Common myeloid progenitor, CD34-positive (primary cell): ENCODE results near the gene EMID1.

Experiments used
- CTCF ChIA-PET: fragments of 350-600 bp; sonication (Branson Sonifier 250); formaldehyde crosslinking; loops from one replicate; lab custom pipeline; 2021; ENCODE audit warnings: antibody characterized with exemption; lab: Charles Lee
- POLR2A ChIA-PET: fragments of 350-600 bp; sonication (Branson Sonifier 250); formaldehyde crosslinking; loops from one replicate; lab custom pipeline; 2021; ENCODE audit warnings: antibody characterized with exemption; lab: Charles Lee
- DNase-seq, 3 donors: peaks; one replicate each; pipeline versions ENCODE4 v3.0.0 to v3.0.0-alpha.2; 2013
- H3K27ac ChIP-seq, 2 experiments: 1 replicate in 1 of 2; 2 replicates in 1 of 2; pipeline ENCODE4 v1.7.0; 2013; ENCODE audit warnings: inconsistent platforms in 2 of 2, low read length in 2 of 2, mild to moderate bottlenecking in 2 of 2, low read depth in 1 of 2, moderate library complexity in 1 of 2; ENCODE audit not compliant: severe bottlenecking in 2 of 2, insufficient read depth in 1 of 2, poor library complexity in 1 of 2
- H3K27me3 ChIP-seq, 5 experiments: replicated peaks in 2 of 5; 1 replicate in 3 of 5; 2 replicates in 2 of 5; pipeline versions ENCODE4 v1.6.1 to v1.7.0; 2013; ENCODE audit warnings: low read length in 4 of 5, mild to moderate bottlenecking in 2 of 5, moderate library complexity in 2 of 5, inconsistent platforms in 1 of 5; ENCODE audit not compliant: insufficient read depth in 5 of 5, control insufficient read depth in 4 of 5
- H3K36me3 ChIP-seq, 4 experiments: 1 replicate in 2 of 4; 2 replicates in 2 of 4; pipeline versions ENCODE4 v1.6.1 to v1.7.0; 2013; ENCODE audit warnings: low read length in 3 of 4, control low read depth in 1 of 4, mild to moderate bottlenecking in 1 of 4; ENCODE audit not compliant: control insufficient read depth in 4 of 4, insufficient read depth in 4 of 4
- H3K4me1 ChIP-seq, 4 experiments: 1 replicate in 3 of 4; 2 replicates in 1 of 4; pipeline versions ENCODE4 v1.6.1 to v1.7.1; 2013; ENCODE audit warnings: low read length in 3 of 4, mild to moderate bottlenecking in 3 of 4, control low read depth in 1 of 4, inconsistent platforms in 1 of 4, moderate library complexity in 1 of 4; ENCODE audit not compliant: control insufficient read depth in 4 of 4, insufficient read depth in 4 of 4; ENCODE audit errors: control extremely low read depth in 1 of 4
- H3K4me3 ChIP-seq, 7 experiments: 1 replicate in 4 of 7; 2 replicates in 3 of 7; pipeline versions ENCODE4 v1.5.1 to v1.7.0; 2013; ENCODE audit warnings: mild to moderate bottlenecking in 7 of 7, low read length in 6 of 7, moderate library complexity in 6 of 7, inconsistent platforms in 2 of 7, low read depth in 2 of 7, control low read depth in 1 of 7; ENCODE audit not compliant: insufficient read depth in 4 of 7, control insufficient read depth in 1 of 7; ENCODE audit errors: extremely low read depth in 1 of 7
- H3K9me3 ChIP-seq, 5 experiments: 1 replicate in 4 of 5; 2 replicates in 1 of 5; pipeline versions ENCODE4 v1.6.1 to v1.7.1; 2013; ENCODE audit warnings: low read length in 4 of 5, mild to moderate bottlenecking in 2 of 5, inconsistent platforms in 1 of 5, low read depth in 1 of 5, moderate library complexity in 1 of 5; ENCODE audit not compliant: control insufficient read depth in 4 of 5, insufficient read depth in 2 of 5; ENCODE audit errors: control extremely low read depth in 1 of 5
- WGBS: methylation state at CpG from one replicate; pipeline ENCODE4 v1.1.5; 2013; ENCODE audit not compliant: insufficient coverage; 5-methylcytosine and 5-hydroxymethylcytosine counted together

EMID1 gene

GRCh38 chr22:29183971-29184848 is 21.5 kb upstream of the EMID1 start:
- no peak overlapping the region for H3K4me3 ChIP-seq
- ChIA-PET POLR2A (no interaction called here), CTCF (interaction anchor here (1.3 to 2.2 kb wide), 5 partner anchors 17 to 61 kb away, joined by 3 to 7 read pairs (median 5); no protein-coding TSS in a partner anchor)
- WGBS = 97% methylated on average over 16 of the region's 19 CpGs
- DNase-seq = no peak
- H3K9me3 ChIP-seq = peaks cover 0 to 3% (median 0%) of the 10 kb centered on the region in 5 experiments
- H3K27ac ChIP-seq = no peak overlapping the region
- no peaks in the 10 kb centered on the region for H3K27me3 ChIP-seq
- peaks cover 0 to 15% (median 7%) of the 10 kb centered on the region in 4 experiments for H3K36me3 ChIP-seq
- H3K4me1 ChIP-seq = no peaks in the 10 kb centered on the region

- Histone ChIP-seq H3K4me3 (no peak overlapping the region), H3K27ac (no peak overlapping the region), H3K4me1 (no peaks in the 10 kb centered on the region), H3K36me3 (peaks cover 0 to 13% (median 6%) of the 10 kb centered on the region in 4 experiments), H3K9me3 (peaks cover 0 to 3% (median 0%) of the 10 kb centered on the region in 5 experiments), H3K27me3 (no peaks in the 10 kb centered on the region)
- no peak for DNase-seq
- ChIA-PET POLR2A (no interaction called here), CTCF (interaction anchor here (1.3 to 2.2 kb wide), 4 partner anchors 17 to 60 kb away, joined by 3 to 7 read pairs (median 6); no protein-coding TSS in a partner anchor)
- WGBS = 92% methylated on average over 11 of the region's 12 CpGs
Measured at GRCh38 chr22:29184849-29185490, 20.7 kb upstream of the EMID1 start.

GRCh38 chr22:29186302-29186701 is 19.4 kb upstream of the EMID1 start:
- Histone ChIP-seq H3K4me3 (no peak overlapping the region), H3K27me3 (no peaks in the 10 kb centered on the region), H3K4me1 (no peaks in the 10 kb centered on the region), H3K27ac (no peak overlapping the region), H3K36me3 (peaks cover 0 to 7% (median 3%) of the 10 kb centered on the region in 4 experiments), H3K9me3 (no peaks in the 10 kb centered on the region)
- no CpG with 5 or more reads among the region's 1 CpG for WGBS
- CTCF ChIA-PET = interaction anchor here (1.3 to 2.2 kb wide), 5 partner anchors 15 to 59 kb away, joined by 3 to 7 read pairs (median 5); no protein-coding TSS in a partner anchor
- POLR2A ChIA-PET = no interaction called here
- no peak for DNase-seq

GRCh38 chr22:29187831-29188230 is 17.9 kb upstream of the EMID1 start:
- DNase-seq = no peak
- Histone ChIP-seq H3K9me3 (no peaks in the 10 kb centered on the region), H3K27me3 (no peaks in the 10 kb centered on the region), H3K4me3 (no peak overlapping the region), H3K27ac (no peak overlapping the region), H3K4me1 (peaks cover 0 to 2% (median 0%) of the 10 kb centered on the region in 4 experiments), H3K36me3 (peaks cover 0 to 3% (median 1%) of the 10 kb centered on the region in 4 experiments)
- ChIA-PET CTCF (no interaction called here), POLR2A (no interaction called here)
- 94% methylated on average over 6 of the region's 7 CpGs for WGBS

- WGBS = 98% methylated on average over 6 of the region's 8 CpGs
- Histone ChIP-seq H3K27me3 (no peaks in the 10 kb centered on the region), H3K27ac (no peak overlapping the region), H3K4me3 (no peak overlapping the region), H3K4me1 (peaks cover 0 to 5% (median 1%) of the 10 kb centered on the region in 4 experiments), H3K36me3 (no peaks in the 10 kb centered on the region), H3K9me3 (peaks cover 0 to 3% (median 0%) of the 10 kb centered on the region in 5 experiments)
- ChIA-PET POLR2A (interaction anchor here (0.7 kb wide), 1 partner anchor 14 kb away, joined by 3 read pairs; no protein-coding TSS in a partner anchor), CTCF (interaction anchor here (0.9 to 1.9 kb wide), 5 partner anchors 12 to 56 kb away, joined by 3 to 5 read pairs (median 4); no protein-coding TSS in a partner anchor)
- no peak for DNase-seq
Measured at GRCh38 chr22:29190051-29190450, 15.6 kb upstream of the EMID1 start.

- no peak overlapping the region for H3K27ac ChIP-seq
- ChIA-PET POLR2A (no interaction called here), CTCF (interaction anchor here (0.7 to 1.9 kb wide), 5 partner anchors 13 to 55 kb away, joined by 3 to 5 read pairs (median 4); no protein-coding TSS in a partner anchor)
- peaks cover 0 to 13% (median 10%) of the 10 kb centered on the region in 4 experiments for H3K4me1 ChIP-seq
- no peak for DNase-seq
- H3K9me3 ChIP-seq = peaks cover 0 to 3% (median 0%) of the 10 kb centered on the region in 5 experiments
- H3K4me3 ChIP-seq = no peak overlapping the region
- H3K27me3 ChIP-seq = no peaks in the 10 kb centered on the region
- no peaks in the 10 kb centered on the region for H3K36me3 ChIP-seq
- WGBS = 100% methylated on average over 4 of the region's 10 CpGs
Measured at GRCh38 chr22:29190918-29191317, 14.8 kb upstream of the EMID1 start.
